Activated CD8-positive, alpha-beta memory T cell treated with anti-CD3 and anti-CD28 coated beads, Interleukin-2, amount 50 U/mL, for 1 hour (primary cell): ENCODE measurements around the gene CBR3.

Source experiments
- DNase-seq: peaks from one replicate; pipeline ENCODE4 v3.0.0-alpha.2; 2020; ENCODE audit errors: extremely low read depth

The CBR3 gene

DNA sequence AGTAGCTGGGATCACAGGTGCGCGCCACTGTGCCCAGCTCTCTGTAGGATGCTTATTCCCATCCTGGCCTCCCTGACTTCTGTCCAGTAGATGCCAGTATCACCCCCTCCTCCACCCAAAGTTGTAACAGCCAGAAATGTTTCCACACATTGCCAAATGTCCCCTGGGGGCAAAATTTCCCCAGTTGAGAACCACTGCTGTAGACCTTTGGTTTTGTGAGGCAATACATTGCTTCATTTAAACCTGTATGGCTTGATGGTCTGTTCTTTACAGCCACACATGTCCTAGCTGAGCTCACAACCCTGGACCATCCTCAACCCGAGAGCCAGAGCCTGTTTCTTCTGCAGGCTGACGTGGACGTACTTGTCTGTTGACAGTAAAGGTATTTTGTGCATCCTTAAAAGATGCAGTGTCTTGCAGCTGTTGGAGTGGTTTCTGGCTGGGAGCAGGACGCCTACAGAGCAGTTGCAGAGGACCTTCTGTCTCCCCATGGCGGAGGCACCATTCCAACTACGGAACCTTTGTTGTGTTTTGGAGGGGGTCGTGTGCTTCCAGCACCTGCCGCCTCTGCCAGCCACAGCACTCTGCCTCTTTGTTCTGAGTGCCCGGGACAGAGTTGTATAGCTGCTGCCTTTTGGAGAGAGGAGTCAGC is 48.4 kb downstream of the CBR3 start:
- no peak for DNase-seq

DNA sequence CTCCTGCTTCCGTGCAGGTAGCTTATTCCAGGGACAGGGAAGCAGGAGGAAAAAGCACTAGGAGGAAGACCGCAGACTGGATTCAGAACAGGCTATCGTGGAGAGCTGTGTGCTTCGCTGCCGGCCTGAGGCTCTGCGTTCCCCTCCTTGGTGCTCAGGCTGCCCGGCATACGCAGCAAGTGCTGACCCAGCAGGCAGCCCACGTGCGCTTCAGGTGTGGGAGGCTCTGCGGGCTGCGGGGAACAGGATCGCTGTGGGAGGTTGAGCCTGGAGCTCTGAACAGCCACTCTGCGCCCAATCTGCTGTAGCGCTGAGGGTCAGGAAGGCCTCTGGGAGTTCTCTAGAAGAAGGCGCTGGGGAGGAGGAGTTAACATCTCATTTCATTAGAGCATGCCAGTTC is 49.7 kb downstream of the CBR3 start:
- DNase-seq = no peak

GRCh38 chr21:36185523-36185922 is 50.6 kb downstream of the CBR3 start:
- no peak for DNase-seq

GRCh38 chr21:36186081-36186480 is 51.2 kb downstream of the CBR3 start:
- DNase-seq = no peak

- DNase-seq = no peak
These were observed 51.9 kb downstream of the CBR3 start for GRCh38 chr21:36186506-36187399.

- no peak for DNase-seq
These were observed 53.3 kb downstream of the CBR3 start for GRCh38 chr21:36188081-36188681.

DNA sequence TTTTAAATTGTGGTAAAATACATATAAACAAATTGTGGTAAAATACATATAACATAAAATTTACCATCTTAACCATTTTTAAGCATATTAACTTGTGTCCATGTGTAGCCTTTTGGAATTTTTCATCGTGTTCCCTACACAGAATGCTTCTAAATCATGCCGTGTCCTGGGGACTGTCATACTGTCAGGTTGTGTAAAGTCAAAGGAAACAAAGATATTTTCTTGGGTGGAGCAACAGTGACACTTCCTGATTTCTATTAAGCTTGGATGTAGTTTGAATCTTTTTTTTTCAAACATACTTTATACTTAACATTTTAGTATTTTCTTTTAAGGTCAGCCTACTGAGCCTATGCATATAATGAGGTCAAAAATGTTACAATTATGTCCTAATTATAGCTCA is 54.1 kb downstream of the CBR3 start:
- no peak for DNase-seq

DNA sequence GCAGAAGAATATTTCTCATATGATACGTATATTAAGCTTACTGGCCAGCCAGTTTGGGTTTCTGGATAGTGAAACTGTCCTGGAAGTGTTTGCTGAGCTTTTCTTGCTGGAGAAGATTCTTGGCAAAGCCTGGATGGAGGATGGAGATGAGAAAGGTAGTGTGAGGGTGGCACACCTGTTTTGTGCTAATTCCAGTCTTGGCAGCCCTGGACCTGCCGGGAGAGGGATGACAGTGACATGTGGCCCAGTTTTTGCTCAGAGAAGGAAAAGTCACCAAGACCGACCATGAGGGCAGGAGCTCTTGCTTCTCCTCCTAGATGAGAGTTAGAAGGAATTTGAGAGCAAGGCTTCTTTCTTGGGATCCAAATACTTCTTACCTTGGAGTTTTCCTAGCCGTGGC is 55.9 kb downstream of the CBR3 start:
- no peak for DNase-seq

- no peak for DNase-seq
These were observed 58.3 kb downstream of the CBR3 start for GRCh38 chr21:36193200-36193599.

DNA sequence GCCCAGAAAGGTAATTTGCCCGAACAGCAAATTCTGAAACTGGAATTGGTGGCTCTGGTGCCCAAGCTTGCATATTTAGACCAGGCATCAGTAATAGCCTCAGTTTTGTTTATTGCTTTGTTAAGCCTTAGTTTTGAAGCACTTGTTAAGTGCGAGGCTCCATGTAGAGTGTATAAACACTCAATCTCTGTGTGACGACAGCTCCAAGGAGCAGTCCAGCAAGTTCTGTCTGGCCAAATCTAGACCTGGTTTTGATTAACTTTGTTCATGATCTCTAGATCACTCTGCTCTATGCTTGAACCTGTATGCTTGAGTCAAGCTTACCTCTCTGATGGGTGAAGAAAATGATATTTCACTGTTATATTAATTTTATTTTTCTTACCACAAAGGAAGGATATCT is 59.1 kb downstream of the CBR3 start:
- DNase-seq = no peak

DNA sequence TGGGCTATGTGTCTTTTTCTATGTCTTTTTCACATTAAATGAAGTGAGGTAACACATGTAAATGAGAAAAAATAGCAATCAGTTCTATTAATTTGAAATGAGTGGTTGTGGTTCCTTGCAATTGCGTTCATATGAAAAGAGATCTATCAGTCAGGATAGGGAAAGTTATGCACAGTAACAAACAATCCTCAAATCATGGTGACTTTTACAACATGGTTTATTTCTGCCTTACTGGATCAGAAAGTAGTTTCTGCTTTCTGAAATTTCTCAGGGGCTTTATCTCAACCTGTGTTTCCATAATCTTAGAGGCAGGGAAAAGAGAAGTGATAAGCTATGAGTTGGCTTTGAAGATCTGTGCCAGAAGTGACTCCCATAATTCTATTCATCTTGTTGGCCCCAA is 60.7 kb downstream of the CBR3 start:
- DNase-seq = no peak
